ENCODE results near the gene IFI27. TPM values are rescaled to one million over a fixed set of nuclear protein-coding genes. Genes with fewer than 3 reads are reported as not detected.

The IFI27 gene
- total and polyA plus RNA-seq, 9 of the 15 experiments (the other 6 are each of a cell fraction or from before 2014, with no cell fraction given), result 0.19 to 3.4 (median 1.4) TPM; not detected in 1

DNA sequence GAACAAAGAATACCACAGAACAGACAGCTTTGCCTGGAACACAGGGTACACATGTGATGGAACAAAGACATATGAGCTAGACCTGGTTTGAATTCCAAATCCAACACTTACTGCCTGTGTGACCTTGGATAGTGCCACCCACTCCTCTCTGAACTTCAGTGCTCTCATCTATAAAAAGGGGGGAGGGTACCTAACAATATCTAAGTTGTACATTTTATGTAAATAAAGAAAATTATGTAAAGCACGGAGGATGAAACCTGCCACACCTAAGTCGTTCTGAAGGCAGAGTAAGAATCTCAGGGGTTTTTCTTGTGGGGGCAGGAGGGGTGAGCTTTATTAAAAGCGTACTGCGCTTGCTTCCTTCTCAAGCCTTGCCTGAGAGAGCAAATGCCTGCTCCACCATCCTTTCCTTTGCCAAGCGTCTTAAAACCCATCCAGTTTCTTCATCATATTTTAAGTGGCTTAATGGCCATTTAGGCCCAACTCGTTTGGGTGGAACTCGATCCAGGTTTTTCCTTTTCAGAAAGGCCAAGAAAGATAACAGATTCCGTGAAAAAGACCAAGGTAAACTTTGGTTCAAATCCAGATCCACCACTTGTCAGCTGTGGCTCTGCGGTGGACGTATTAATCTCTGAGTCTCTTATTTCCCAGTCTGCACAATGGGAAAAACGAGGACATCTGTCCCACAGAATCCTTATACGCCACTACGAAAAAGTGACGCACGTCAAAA is 30.5 kb upstream of the IFI27 start:
- in situ Hi-C loops (cut with MboI), result no loop called here
- H3K4me3 ChIP-seq, result peak overlapping the region; percentile 88
- H3K27me3 ChIP-seq (ENCODE audit: control insufficient read depth in 2 of 2, insufficient read depth in 2 of 2, low read length in 2 of 2), result no peaks in the 10 kb centered on the region
- no peaks in the 10 kb centered on the region for H3K9me3 ChIP-seq (replicated peaks; ENCODE audit: control insufficient read depth, insufficient read depth, low read depth, low read length)
- ChIA-PET CTCF (ENCODE audit: low intra/inter-chr PET ratio) (interaction anchor here (0.6 kb wide), 1 partner anchor 61 kb away, joined by 3 read pairs; no protein-coding TSS in a partner anchor), POLR2A (interaction anchor here (0.6 to 1.4 kb wide), 2 partner anchors 11 to 618 kb away, joined by 3 to 7 read pairs; no protein-coding TSS in a partner anchor)
- peaks cover 34% of the 10 kb centered on the region for H3K36me3 ChIP-seq (ENCODE audit: control insufficient read depth, insufficient read depth, low read length)
- 3% methylated on average over 15 of the region's 15 CpGs for WGBS (ENCODE audit: insufficient coverage, low coverage, missing lambda C conversion rate)
- ATAC-seq (no peak), DNase-seq (ENCODE audit: extremely low read depth in 1 of 4, low spot score in 3 of 4) (peak in 1 of 4 experiments; percentile 25), FAIRE-seq (no peak)
- H3K79me2 ChIP-seq (ENCODE audit: control insufficient read depth, insufficient read depth, low read length), result peaks cover 90% of the 10 kb centered on the region
- H3K9me1 ChIP-seq (ENCODE audit: control insufficient read depth, insufficient read depth, low read length), result no peaks in the 10 kb centered on the region
- H3K4me1 ChIP-seq (replicated peaks in 1 of 2; ENCODE audit: control insufficient read depth in 2 of 2, insufficient read depth in 2 of 2, low read length in 2 of 2), result peaks cover 8 to 21% of the 10 kb centered on the region in 2 experiments; a peak in 4 of 5 replicates
- intact Hi-C loops (cut with micrococcal nuclease), result no loop called here
- H2AFZ ChIP-seq (ENCODE audit: low read depth, low read length), result no peak overlapping the region
- peak overlapping the region; percentile 81 for H3K27ac ChIP-seq (ENCODE audit: extremely low read depth, low read depth, low read length)
- peak overlapping the region; percentile 92 for H3K4me2 ChIP-seq (ENCODE audit: insufficient read depth, low read length)
- H4K20me1 ChIP-seq (replicated peaks; ENCODE audit: control insufficient read depth, insufficient read depth, low read length), result peaks cover 9% of the 10 kb centered on the region
- peak overlapping the region; percentile 85 to 95 for H3K9ac ChIP-seq (ENCODE audit: insufficient read depth in 1 of 2, low read depth in 2 of 2, low read length in 2 of 2)
- BruUV-seq (replicated peaks), result no TSS peak
- TF ChIP-seq PTBP1 (IDR thresholded peaks at IDR 0.05; ENCODE audit: low read depth, low read length) (no peak), NR2C2 (CRISPR knock-in tag; IDR thresholded peaks at IDR 0.05) (no peak), NR2C2 (tag; IDR thresholded peaks at IDR 0.05) (no peak), LCOR (CRISPR knock-in tag; IDR thresholded peaks at IDR 0.05) (no peak), SPI1 (IDR thresholded peaks at IDR 0.05; ENCODE audit: borderline replicate concordance, low read depth, low read length) (no peak), NFE2 (IDR thresholded peaks at IDR 0.05; ENCODE audit: low read depth) (no peak), BHLHE40 (IDR thresholded peaks at IDR 0.05; ENCODE audit: low read length) (no peak), GABPA (tag; conservative IDR thresholded peaks at IDR 0.05; ENCODE audit: low read depth) (no peak), CBFA2T3 (IDR thresholded peaks at IDR 0.05) (no peak), OTX1 (CRISPR knock-in tag; IDR thresholded peaks at IDR 0.05) (no peak), SIX5 (IDR thresholded peaks at IDR 0.05; ENCODE audit: borderline replicate concordance in 1 of 2, insufficient read depth in 1 of 2, low read depth in 1 of 2, low read length in 2 of 2) (no peak), HNRNPUL1 (IDR thresholded peaks at IDR 0.05; ENCODE audit: low read length) (no peak), ZNF766 (CRISPR knock-in tag; conservative IDR thresholded peaks at IDR 0.05) (no peak)
- TF ChIP-seq, protein P1, sequence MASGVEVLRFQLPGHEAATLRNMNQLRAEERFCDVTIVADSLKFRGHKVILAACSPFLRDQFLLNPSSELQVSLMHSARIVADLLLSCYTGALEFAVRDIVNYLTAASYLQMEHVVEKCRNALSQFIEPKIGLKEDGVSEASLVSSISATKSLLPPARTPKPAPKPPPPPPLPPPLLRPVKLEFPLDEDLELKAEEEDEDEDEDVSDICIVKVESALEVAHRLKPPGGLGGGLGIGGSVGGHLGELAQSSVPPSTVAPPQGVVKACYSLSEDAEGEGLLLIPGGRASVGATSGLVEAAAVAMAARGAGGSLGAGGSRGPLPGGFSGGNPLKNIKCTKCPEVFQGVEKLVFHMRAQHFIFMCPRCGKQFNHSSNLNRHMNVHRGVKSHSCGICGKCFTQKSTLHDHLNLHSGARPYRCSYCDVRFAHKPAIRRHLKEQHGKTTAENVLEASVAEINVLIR (CRISPR knock-in tag; IDR thresholded peaks at IDR 0.05), result no peak
- TF ChIP-seq, protein P2, sequence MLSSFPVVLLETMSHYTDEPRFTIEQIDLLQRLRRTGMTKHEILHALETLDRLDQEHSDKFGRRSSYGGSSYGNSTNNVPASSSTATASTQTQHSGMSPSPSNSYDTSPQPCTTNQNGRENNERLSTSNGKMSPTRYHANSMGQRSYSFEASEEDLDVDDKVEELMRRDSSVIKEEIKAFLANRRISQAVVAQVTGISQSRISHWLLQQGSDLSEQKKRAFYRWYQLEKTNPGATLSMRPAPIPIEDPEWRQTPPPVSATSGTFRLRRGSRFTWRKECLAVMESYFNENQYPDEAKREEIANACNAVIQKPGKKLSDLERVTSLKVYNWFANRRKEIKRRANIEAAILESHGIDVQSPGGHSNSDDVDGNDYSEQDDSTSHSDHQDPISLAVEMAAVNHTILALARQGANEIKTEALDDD (IDR thresholded peaks at IDR 0.05), result no peak
- TF ChIP-seq, protein P3, sequence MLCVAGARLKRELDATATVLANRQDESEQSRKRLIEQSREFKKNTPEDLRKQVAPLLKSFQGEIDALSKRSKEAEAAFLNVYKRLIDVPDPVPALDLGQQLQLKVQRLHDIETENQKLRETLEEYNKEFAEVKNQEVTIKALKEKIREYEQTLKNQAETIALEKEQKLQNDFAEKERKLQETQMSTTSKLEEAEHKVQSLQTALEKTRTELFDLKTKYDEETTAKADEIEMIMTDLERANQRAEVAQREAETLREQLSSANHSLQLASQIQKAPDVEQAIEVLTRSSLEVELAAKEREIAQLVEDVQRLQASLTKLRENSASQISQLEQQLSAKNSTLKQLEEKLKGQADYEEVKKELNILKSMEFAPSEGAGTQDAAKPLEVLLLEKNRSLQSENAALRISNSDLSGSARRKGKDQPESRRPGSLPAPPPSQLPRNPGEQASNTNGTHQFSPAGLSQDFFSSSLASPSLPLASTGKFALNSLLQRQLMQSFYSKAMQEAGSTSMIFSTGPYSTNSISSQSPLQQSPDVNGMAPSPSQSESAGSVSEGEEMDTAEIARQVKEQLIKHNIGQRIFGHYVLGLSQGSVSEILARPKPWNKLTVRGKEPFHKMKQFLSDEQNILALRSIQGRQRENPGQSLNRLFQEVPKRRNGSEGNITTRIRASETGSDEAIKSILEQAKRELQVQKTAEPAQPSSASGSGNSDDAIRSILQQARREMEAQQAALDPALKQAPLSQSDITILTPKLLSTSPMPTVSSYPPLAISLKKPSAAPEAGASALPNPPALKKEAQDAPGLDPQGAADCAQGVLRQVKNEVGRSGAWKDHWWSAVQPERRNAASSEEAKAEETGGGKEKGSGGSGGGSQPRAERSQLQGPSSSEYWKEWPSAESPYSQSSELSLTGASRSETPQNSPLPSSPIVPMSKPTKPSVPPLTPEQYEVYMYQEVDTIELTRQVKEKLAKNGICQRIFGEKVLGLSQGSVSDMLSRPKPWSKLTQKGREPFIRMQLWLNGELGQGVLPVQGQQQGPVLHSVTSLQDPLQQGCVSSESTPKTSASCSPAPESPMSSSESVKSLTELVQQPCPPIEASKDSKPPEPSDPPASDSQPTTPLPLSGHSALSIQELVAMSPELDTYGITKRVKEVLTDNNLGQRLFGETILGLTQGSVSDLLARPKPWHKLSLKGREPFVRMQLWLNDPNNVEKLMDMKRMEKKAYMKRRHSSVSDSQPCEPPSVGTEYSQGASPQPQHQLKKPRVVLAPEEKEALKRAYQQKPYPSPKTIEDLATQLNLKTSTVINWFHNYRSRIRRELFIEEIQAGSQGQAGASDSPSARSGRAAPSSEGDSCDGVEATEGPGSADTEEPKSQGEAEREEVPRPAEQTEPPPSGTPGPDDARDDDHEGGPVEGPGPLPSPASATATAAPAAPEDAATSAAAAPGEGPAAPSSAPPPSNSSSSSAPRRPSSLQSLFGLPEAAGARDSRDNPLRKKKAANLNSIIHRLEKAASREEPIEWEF (CRISPR knock-in tag; IDR thresholded peaks at IDR 0.05), result no peak
